ENCODE measurements around the gene RAX. TPM values are rescaled to one million over a fixed set of nuclear protein-coding genes. Genes with fewer than 3 reads are reported as not detected.
A peak's percentile ranks its signal among the peaks of the same experiment; 100 is the strongest.

Gene RAX
- total RNA-seq, 1 experiment from 2014 or later, result 18.3 TPM

DNA sequence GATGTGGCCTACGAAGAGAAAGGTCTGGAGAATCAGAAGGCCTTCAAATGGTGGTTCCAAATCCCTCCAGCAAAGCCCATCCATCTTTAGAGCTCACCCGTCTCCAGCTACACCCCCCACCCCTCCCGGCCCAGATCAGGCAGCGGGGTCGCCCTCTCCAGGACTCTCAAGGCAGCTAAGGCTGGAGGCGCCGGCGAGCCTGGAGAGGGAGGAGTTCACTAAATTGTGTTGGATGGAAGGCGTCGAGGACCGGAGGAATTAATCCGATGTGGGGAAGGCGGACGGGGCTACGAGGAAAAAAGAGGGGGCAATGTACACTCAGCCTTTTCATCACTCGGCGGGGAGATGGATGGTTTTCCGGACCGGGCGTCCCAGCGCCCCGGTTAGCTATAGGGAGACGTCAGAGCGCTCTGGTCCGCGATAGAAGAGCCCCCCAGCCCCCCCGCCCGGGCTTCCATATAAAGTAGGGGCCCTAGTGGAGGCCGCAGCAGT, 53.5 kb downstream of the RAX start, which contains the start of gene GRP:
Gene GRP, plus strand, starts transcription at position 487 of the 492 bp plus-strand sequence. CDS start 108 bp downstream, outside the sequence.
- DNase-seq (ENCODE audit: low spot score), result peak; percentile 66
- H3K9me3 ChIP-seq (ENCODE audit: low read depth, low read length, poor library complexity, severe bottlenecking), result no peaks in the 10 kb centered on the region
- peak within 1 kb of the TSS; percentile 90 for H3K27ac ChIP-seq (ENCODE audit: low read depth, low read length, poor library complexity, severe bottlenecking)
- intact Hi-C loops (cut with micrococcal nuclease; ENCODE audit: unreplicated experiment), result loop anchor here (5.0 to 10.0 kb wide), 4 partner anchors 77 to 435 kb away; no protein-coding TSS in a partner anchor
- H3K36me3 ChIP-seq (ENCODE audit: insufficient read depth, low read length, poor library complexity, severe bottlenecking), result peaks cover 4% of the 10 kb centered on the region
- peak within 1 kb of the TSS; percentile 86 for H3K4me3 ChIP-seq (ENCODE audit: low read depth, low read length, poor library complexity, severe bottlenecking)
- no peaks in the 10 kb centered on the region for H3K27me3 ChIP-seq (replicated peaks; ENCODE audit: insufficient read depth, low read depth, low read length, poor library complexity)
- ChIA-PET CTCF (interaction anchor here (0.6 to 1.2 kb wide), 2 partner anchors 47 to 183 kb away, joined by 3 to 7 read pairs; no protein-coding TSS in a partner anchor), POLR2A (ENCODE audit: low non-redundant PET) (interaction anchor here (0.6 to 1.1 kb wide), 5 partner anchors 9 to 183 kb away, joined by 3 to 14 read pairs (median 7); no protein-coding TSS in a partner anchor)
- peaks cover 28% of the 10 kb centered on the region for H3K4me1 ChIP-seq (ENCODE audit: insufficient read depth, low read length, poor library complexity, severe bottlenecking)
- BruUV-seq (replicated peaks), result no TSS peak
- no peak for TF ChIP-seq EZH2 (IDR thresholded peaks at IDR 0.05; ENCODE audit: borderline replicate concordance, low read depth, low read length, poor library complexity, severe bottlenecking)
- TF ChIP-seq, protein P1, sequence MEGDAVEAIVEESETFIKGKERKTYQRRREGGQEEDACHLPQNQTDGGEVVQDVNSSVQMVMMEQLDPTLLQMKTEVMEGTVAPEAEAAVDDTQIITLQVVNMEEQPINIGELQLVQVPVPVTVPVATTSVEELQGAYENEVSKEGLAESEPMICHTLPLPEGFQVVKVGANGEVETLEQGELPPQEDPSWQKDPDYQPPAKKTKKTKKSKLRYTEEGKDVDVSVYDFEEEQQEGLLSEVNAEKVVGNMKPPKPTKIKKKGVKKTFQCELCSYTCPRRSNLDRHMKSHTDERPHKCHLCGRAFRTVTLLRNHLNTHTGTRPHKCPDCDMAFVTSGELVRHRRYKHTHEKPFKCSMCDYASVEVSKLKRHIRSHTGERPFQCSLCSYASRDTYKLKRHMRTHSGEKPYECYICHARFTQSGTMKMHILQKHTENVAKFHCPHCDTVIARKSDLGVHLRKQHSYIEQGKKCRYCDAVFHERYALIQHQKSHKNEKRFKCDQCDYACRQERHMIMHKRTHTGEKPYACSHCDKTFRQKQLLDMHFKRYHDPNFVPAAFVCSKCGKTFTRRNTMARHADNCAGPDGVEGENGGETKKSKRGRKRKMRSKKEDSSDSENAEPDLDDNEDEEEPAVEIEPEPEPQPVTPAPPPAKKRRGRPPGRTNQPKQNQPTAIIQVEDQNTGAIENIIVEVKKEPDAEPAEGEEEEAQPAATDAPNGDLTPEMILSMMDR (conservative IDR thresholded peaks at IDR 0.05; ENCODE audit: low read depth, low read length), result 0 out of 2 replicates have a peak, but pooled peaks have one; percentile 8

DNA sequence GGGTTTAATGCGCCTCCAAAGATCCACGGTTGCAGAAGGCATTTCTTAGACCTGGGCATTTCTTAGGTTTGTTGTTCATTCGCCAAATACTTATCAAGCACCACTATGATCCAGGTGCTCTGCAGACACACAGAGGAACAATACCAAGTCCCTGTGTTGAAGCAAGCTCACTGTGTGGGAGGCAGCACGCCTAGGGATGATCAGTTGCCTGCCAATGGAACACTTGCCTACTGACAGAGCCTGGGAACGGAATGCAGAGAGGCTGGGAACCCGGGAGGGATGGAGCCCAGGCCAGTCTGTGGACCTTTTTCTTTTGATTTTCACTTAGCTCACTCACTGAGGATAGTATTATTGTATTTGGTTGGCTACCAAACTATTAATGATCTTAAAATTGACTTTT, 55.2 kb downstream of the RAX start:
- Histone ChIP-seq H3K36me3 (ENCODE audit: insufficient read depth, low read length, poor library complexity, severe bottlenecking) (peaks cover 4% of the 10 kb centered on the region), H3K27ac (ENCODE audit: low read depth, low read length, poor library complexity, severe bottlenecking) (no peak overlapping the region), H3K4me3 (ENCODE audit: low read depth, low read length, poor library complexity, severe bottlenecking) (no peak overlapping the region), H3K27me3 (replicated peaks; ENCODE audit: insufficient read depth, low read depth, low read length, poor library complexity) (no peaks in the 10 kb centered on the region), H3K4me1 (ENCODE audit: insufficient read depth, low read length, poor library complexity, severe bottlenecking) (peaks cover 11% of the 10 kb centered on the region), H3K9me3 (ENCODE audit: low read depth, low read length, poor library complexity, severe bottlenecking) (no peaks in the 10 kb centered on the region)
- ChIA-PET POLR2A (ENCODE audit: low non-redundant PET) (no interaction called here), CTCF (no interaction called here)
- BruUV-seq (replicated peaks), result no TSS peak
- intact Hi-C loops (cut with micrococcal nuclease; ENCODE audit: unreplicated experiment), result no loop called here
- TF ChIP-seq, protein P1 (conservative IDR thresholded peaks at IDR 0.05; ENCODE audit: low read depth, low read length), result no peak
- TF ChIP-seq EZH2 (IDR thresholded peaks at IDR 0.05; ENCODE audit: borderline replicate concordance, low read depth, low read length, poor library complexity, severe bottlenecking), result no peak
- no peak for DNase-seq (ENCODE audit: low spot score)

Other genes starting within 250 kb of the RAX start
- 300 and 355 TPM in 2 replicates for gene SEC11C, start 133.6 kb downstream of the RAX start, total RNA-seq (2021)
- 286 and 346 TPM in 2 replicates for gene GRP, start 53.3 kb downstream of the RAX start, total RNA-seq (2021)
- gene CPLX4, start 45.2 kb upstream of the RAX start, total RNA-seq (2021), result not detected in 2 replicates
- gene LMAN1, start 85.8 kb upstream of the RAX start, total RNA-seq (2021), result 105 and 106 TPM in 2 replicates

Data from A673 (cell line).